Panc1 (cell line): ENCODE results near the gene FER1L5. TPM values are rescaled to one million over a fixed set of nuclear protein-coding genes. Genes with fewer than 3 reads are reported as not detected.

ENCODE experiments used
- ATAC-seq: fragments of 200-7000 bp; cut with Tn5 transposase; 2 replicates; pipeline ENCODE4 v1.9.1; 2020; ENCODE audit warnings: mild to moderate bottlenecking, moderate library complexity
- BruUV-seq: library from RNA; stranded (reverse); fragments of 400-500 nt; replicated peaks from 2 replicates; lab custom pipeline; 2021; lab: Mats Ljungman, UMichigan
- CTCF ChIA-PET: fragments of 300-600 bp; sonication (Branson Sonifier 250); formaldehyde crosslinking; loops from one replicate; lab custom pipeline; 2022; ENCODE audit warnings: antibody characterized with exemption; lab: Charles Lee
- POLR2A ChIA-PET: fragments of 300-600 bp; sonication (Branson Sonifier 250); formaldehyde crosslinking; loops from one replicate; lab custom pipeline; 2022; ENCODE audit warnings: antibody characterized with exemption; lab: Charles Lee
- DNase-seq: peaks from one replicate; pipeline ENCODE4 v3.0.0-alpha.2; 2010; ENCODE audit warnings: low read depth, low spot score
- H3K27ac ChIP-seq: 2 replicates; pipeline ENCODE4 v1.5.1; 2011; ENCODE audit warnings: mild to moderate bottlenecking, low read length, inconsistent platforms
- H3K27me3 ChIP-seq: fragments of 200-500 bp; sonication (Bioruptor generic); 2 replicates; pipeline ENCODE4 v1.6.0; 2014; ENCODE audit warnings: low read length, inconsistent platforms; ENCODE audit not compliant: control insufficient read depth, insufficient read depth
- H3K36me3 ChIP-seq: fragments of 200-500 bp; sonication (Bioruptor generic); 2 replicates; pipeline ENCODE4 v1.5.1; 2014; ENCODE audit warnings: inconsistent platforms, mild to moderate bottlenecking, low read length, moderate library complexity; ENCODE audit not compliant: control insufficient read depth, insufficient read depth
- H3K4me1 ChIP-seq: 2 replicates; pipeline ENCODE4 v1.5.1; 2011; ENCODE audit warnings: inconsistent platforms, mild to moderate bottlenecking, low read length, moderate library complexity; ENCODE audit not compliant: control insufficient read depth, insufficient read depth
- H3K4me3 ChIP-seq, 2 experiments: 2 replicates each; pipeline ENCODE4 v1.5.1; 2011 to 2012; ENCODE audit warnings: low read depth in 2 of 2, low read length in 2 of 2, mild to moderate bottlenecking in 2 of 2, inconsistent platforms in 1 of 2, moderate library complexity in 1 of 2
- H3K9me3 ChIP-seq: fragments of 200-500 bp; sonication (Bioruptor generic); 2 replicates; pipeline ENCODE4 v1.5.1; 2014; ENCODE audit warnings: low read depth, mild to moderate bottlenecking, inconsistent platforms, low read length, moderate library complexity; ENCODE audit not compliant: control insufficient read depth, insufficient read depth
- POLR2AphosphoS5 ChIP-seq: IDR thresholded peaks from 2 replicates; pipeline ENCODE4 v1.6.1; 2012; ENCODE audit warnings: mild to moderate bottlenecking, low read depth, low read length, moderate library complexity
- REST ChIP-seq, 2 experiments: IDR thresholded peaks; 2 replicates each; pipeline ENCODE4 v1.6.1; 2011 to 2012; ENCODE audit warnings: low read depth in 2 of 2, control low read depth in 1 of 2, low read length in 1 of 2, mild to moderate bottlenecking in 1 of 2, moderate library complexity in 1 of 2; ENCODE audit not compliant: insufficient read depth in 1 of 2
- SIN3A ChIP-seq: IDR thresholded peaks from 2 replicates; pipeline ENCODE4 v1.6.1; 2012; ENCODE audit warnings: low read depth, mild to moderate bottlenecking, low read length, moderate library complexity, borderline replicate concordance; ENCODE audit not compliant: insufficient read depth
- TCF7L2 ChIP-seq: IDR thresholded peaks from 2 replicates; pipeline ENCODE4 v1.6.1; 2011; ENCODE audit warnings: mild to moderate bottlenecking, low read depth, low read length, inconsistent platforms
- in situ Hi-C: cut with HindIII; loops from 2 replicates; pipeline ENCODE4 v1.10.0; 2016; ENCODE audit warnings: low sequenced_read_pairs, low pct_unique_long_range_greater_than_20kb
- intact Hi-C: fragments of 100-400 bp; cut with micrococcal nuclease; formaldehyde crosslinking; loops from one replicate; pipeline ENCODE4 v1.10.0; 2022; ENCODE audit not compliant: unreplicated experiment
- total RNA-seq: library from RNA; stranded (reverse); gene quantifications from one replicate; pipeline ENCODE4 v1.2.1, GENCODE V29; 2021; ENCODE audit not compliant: unreplicated experiment
- TF ChIP-seq, protein P1 (sequence below): fragments of 450-650 bp; IDR thresholded peaks from 2 replicates; pipeline ENCODE4 v1.5.1; 2017; ENCODE audit warnings: mild to moderate bottlenecking

FER1L5 gene
- total RNA-seq, 1 experiment from 2014 or later = not detected

DNA sequence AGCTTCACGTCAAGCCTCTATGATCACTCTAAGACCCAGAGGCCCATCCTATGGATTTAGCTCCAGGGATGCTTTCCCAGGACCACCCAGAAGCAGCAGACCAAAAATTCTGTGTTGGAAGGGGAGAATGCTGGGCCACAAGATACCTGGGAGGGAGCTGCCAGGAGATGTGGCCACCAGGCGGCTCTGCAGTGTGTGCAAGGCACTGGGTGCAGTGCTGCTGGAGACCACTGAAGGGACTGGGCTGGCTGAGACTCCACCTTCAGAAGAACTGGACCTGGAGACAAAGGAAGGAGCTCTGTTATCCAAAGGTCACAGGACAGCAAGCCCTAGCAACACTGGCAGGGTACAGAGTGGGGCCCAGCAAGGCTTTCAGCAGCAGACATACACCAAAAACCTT lies 38.5 kb upstream of the FER1L5 start:
- Histone ChIP-seq H3K27me3 (no peaks in the 10 kb centered on the region), H3K36me3 (peaks cover 36% of the 10 kb centered on the region), H3K9me3 (no peaks in the 10 kb centered on the region), H3K27ac (no peak overlapping the region), H3K4me3 (no peak overlapping the region), H3K4me1 (no peaks in the 10 kb centered on the region)
- no TSS peak for BruUV-seq
- ChIA-PET CTCF (interaction anchor here (0.6 kb wide), 1 partner anchor 147 kb away, joined by 4 read pairs; no protein-coding TSS in a partner anchor), POLR2A (no interaction called here)
- TF ChIP-seq, protein P1, sequence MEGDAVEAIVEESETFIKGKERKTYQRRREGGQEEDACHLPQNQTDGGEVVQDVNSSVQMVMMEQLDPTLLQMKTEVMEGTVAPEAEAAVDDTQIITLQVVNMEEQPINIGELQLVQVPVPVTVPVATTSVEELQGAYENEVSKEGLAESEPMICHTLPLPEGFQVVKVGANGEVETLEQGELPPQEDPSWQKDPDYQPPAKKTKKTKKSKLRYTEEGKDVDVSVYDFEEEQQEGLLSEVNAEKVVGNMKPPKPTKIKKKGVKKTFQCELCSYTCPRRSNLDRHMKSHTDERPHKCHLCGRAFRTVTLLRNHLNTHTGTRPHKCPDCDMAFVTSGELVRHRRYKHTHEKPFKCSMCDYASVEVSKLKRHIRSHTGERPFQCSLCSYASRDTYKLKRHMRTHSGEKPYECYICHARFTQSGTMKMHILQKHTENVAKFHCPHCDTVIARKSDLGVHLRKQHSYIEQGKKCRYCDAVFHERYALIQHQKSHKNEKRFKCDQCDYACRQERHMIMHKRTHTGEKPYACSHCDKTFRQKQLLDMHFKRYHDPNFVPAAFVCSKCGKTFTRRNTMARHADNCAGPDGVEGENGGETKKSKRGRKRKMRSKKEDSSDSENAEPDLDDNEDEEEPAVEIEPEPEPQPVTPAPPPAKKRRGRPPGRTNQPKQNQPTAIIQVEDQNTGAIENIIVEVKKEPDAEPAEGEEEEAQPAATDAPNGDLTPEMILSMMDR = no peak
- no peak for TF ChIP-seq SIN3A
- TF ChIP-seq TCF7L2 = no peak
- TF ChIP-seq REST (IDR thresholded peaks at IDR 0.05; ENCODE audit: insufficient read depth in 1 of 2, low read depth in 2 of 2, low read length in 1 of 2) = no peak
- no peak for TF ChIP-seq POLR2AphosphoS5
- intact Hi-C loops (no loop called here), in situ Hi-C loops (no loop called here)
- DNase-seq (no peak), ATAC-seq (peak; percentile 64)

GRCh38 chr2:96608469-96609455 lies 33.8 kb upstream of the FER1L5 start:
- CTCF ChIA-PET = interaction anchor here (0.6 kb wide), 2 partner anchors 136 to 208 kb away, joined by 3 to 4 read pairs; partner anchors contain the start of gene CNNM3
- DNase-seq (peak; percentile 22), ATAC-seq (peak; percentile 78)
- no peaks in the 10 kb centered on the region for H3K4me1 ChIP-seq
- POLR2A ChIA-PET = no interaction called here
- H3K27me3 ChIP-seq = no peaks in the 10 kb centered on the region
- TF ChIP-seq TCF7L2 = no peak
- TF ChIP-seq, protein P1 = no peak
- TF ChIP-seq SIN3A = no peak
- TF ChIP-seq POLR2AphosphoS5 = no peak
- no peak for TF ChIP-seq REST (IDR thresholded peaks at IDR 0.05; ENCODE audit: insufficient read depth in 1 of 2, low read depth in 2 of 2, low read length in 1 of 2)
- peaks cover 35% of the 10 kb centered on the region for H3K36me3 ChIP-seq
- no peaks in the 10 kb centered on the region for H3K9me3 ChIP-seq
- in situ Hi-C loops (no loop called here), intact Hi-C loops (no loop called here)
- no TSS peak for BruUV-seq
- no peak overlapping the region for H3K4me3 ChIP-seq
- H3K27ac ChIP-seq = no peak overlapping the region
